Fibroblast of mammary gland (primary cell): ENCODE measurements around the gene GNA15.
"Not testable (repeated sequence)": the region's sequence is repeated elsewhere in the genome, so short reads cannot be mapped to it uniquely, and the experiment has no call there.

Experiments used
- DNase-seq: peaks from one replicate; pipeline ENCODE4 v3.0.0-alpha.2; 2010; ENCODE audit warnings: low read depth
- H3K4me3 ChIP-seq: 2 replicates; pipeline ENCODE4 v1.5.1; 2011; ENCODE audit warnings: low read depth, mild to moderate bottlenecking, low read length, moderate library complexity; ENCODE audit not compliant: control insufficient read depth
- CTCF ChIP-seq: conservative IDR thresholded peaks from 2 replicates; pipeline ENCODE4 v1.5.1; 2011; ENCODE audit warnings: low read depth, low read length, inconsistent platforms; ENCODE audit not compliant: control insufficient read depth, insufficient read depth

Gene GNA15

GRCh38 chr19:3188627-3189596 is 53.1 kb downstream of the GNA15 start:
- no peak for DNase-seq
- no peak overlapping the region for H3K4me3 ChIP-seq
- no peak for TF ChIP-seq CTCF

- no peak for DNase-seq
- TF ChIP-seq CTCF = no peak
- H3K4me3 ChIP-seq = no peak overlapping the region
Observed at GRCh38 chr19:3189702-3190469, 54.1 kb downstream of the GNA15 start.

- TF ChIP-seq CTCF = no peak
- DNase-seq = no peak
- no peak overlapping the region for H3K4me3 ChIP-seq
Observed at GRCh38 chr19:3190470-3190770, 54.6 kb downstream of the GNA15 start.

GRCh38 chr19:3190921-3191805 is 55.3 kb downstream of the GNA15 start:
- no peak overlapping the region for H3K4me3 ChIP-seq
- no peak for DNase-seq
- TF ChIP-seq CTCF = no peak

GRCh38 chr19:3191806-3192104 is 55.9 kb downstream of the GNA15 start:
- not testable (repeated sequence) for DNase-seq, H3K4me3 ChIP-seq

- TF ChIP-seq CTCF = no peak
- H3K4me3 ChIP-seq = no peak overlapping the region
- DNase-seq = no peak
Observed at GRCh38 chr19:3192228-3192635, 56.4 kb downstream of the GNA15 start.
